Psoas muscle (tissue), 8 donors: ENCODE measurements around the gene EMILIN2. TPM values are rescaled to one million over a fixed set of nuclear protein-coding genes. Genes with fewer than 3 reads are reported as not detected.

Source experiments
- ATAC-seq, 4 donors: fragments of 200-7000 bp; cut with Tn5 transposase; one replicate each; pipeline ENCODE4 v1.9.1; 2020; ENCODE audit warnings: moderate library complexity in 3 of 4, mild to moderate bottlenecking in 2 of 4
- DNase-seq, 2 donors: peaks; one replicate each; pipeline ENCODE4 v3.0.0-alpha.2; 2020
- H3K27ac ChIP-seq: fragments of 200-600 bp; one replicate; pipeline ENCODE4 v1.8.0; 2022
- H3K27me3 ChIP-seq, 3 donors: fragments of 200-600 bp in 1 of 3; one replicate each; pipeline versions ENCODE4 v1.6.1 to v1.8.0; 2013 to 2022; ENCODE audit warnings: low read length in 2 of 3, mild to moderate bottlenecking in 2 of 3, moderate library complexity in 1 of 3; ENCODE audit not compliant: insufficient read depth in 3 of 3
- H3K36me3 ChIP-seq, 2 donors: fragments of 200-600 bp in 1 of 2; one replicate each; pipeline versions ENCODE4 v1.6.1 to v1.8.0; 2013 to 2022; ENCODE audit warnings: low read depth in 1 of 2, mild to moderate bottlenecking in 1 of 2, moderate library complexity in 1 of 2; ENCODE audit not compliant: insufficient read depth in 1 of 2
- H3K4me1 ChIP-seq: fragments of 200-600 bp; one replicate; pipeline ENCODE4 v1.8.0; 2022
- H3K4me3 ChIP-seq: fragments of 200-600 bp; one replicate; pipeline ENCODE4 v1.8.0; 2022; ENCODE audit warnings: mild to moderate bottlenecking
- H3K9me3 ChIP-seq: fragments of 200-600 bp; one replicate; pipeline ENCODE4 v1.8.0; 2022
- WGBS, 3 donors: extraction: QIAGEN DNeasy Blood & Tissue Kit; methylation state at CpG; one replicate each; pipeline versions ENCODE4 v1.1.6 to v1.1.7; 2013; 5-methylcytosine and 5-hydroxymethylcytosine counted together
- intact Hi-C, 2 donors: fragments of 100-400 bp; cut with DNase I; formaldehyde crosslinking; loops; one replicate each; pipeline versions ENCODE4 v1.11.0 to v1.14.2; 2022
- polyA plus RNA-seq, 3 donors: library from polyadenylated mRNA; stranded (reverse); fragments of 200-250 nt; gene quantifications; one replicate each; pipeline ENCODE4 v1.2.3, GENCODE V29; 2013
- total RNA-seq, 4 donors: library from RNA; stranded (reverse); fragmentation: NEBNext Ultra II Directional in 2 of 4; extraction: Animal tissue kit (Norgen Biotek cat#: 25700) in 2 of 4; gene quantifications; one replicate each; pipeline versions ENCODE4 v1.2.1 to v1.2.4, GENCODE V29; 2021 to 2023
- TF ChIP-seq, protein P1 (sequence below): fragments of 200-600 bp; IDR thresholded peaks from one replicate; pipeline ENCODE4 v1.8.0; 2022; ENCODE audit warnings: antibody characterized with exemption
- donor health status: healthy with polysubstance abuse.
- donor health status: DM: no; HTN: no; CAD: no; lungs with moderate emphysema.
- donor health status: Bipolar disorder and iron deficiency.
- donor health status: healthy.
- donor health status: DM: yes; HTN: yes; CAD: no.
- donor health status: DM: no; HTN: no; CAD: no.
- donor health status: DM: no; HTN: no; CAD: no.
- donor health status: DM: yes; HTN: yes; CAD: no.

Gene EMILIN2
- total and polyA plus RNA-seq, 7 donors: 0.65 to 2.9 (median 2.2) TPM

DNA sequence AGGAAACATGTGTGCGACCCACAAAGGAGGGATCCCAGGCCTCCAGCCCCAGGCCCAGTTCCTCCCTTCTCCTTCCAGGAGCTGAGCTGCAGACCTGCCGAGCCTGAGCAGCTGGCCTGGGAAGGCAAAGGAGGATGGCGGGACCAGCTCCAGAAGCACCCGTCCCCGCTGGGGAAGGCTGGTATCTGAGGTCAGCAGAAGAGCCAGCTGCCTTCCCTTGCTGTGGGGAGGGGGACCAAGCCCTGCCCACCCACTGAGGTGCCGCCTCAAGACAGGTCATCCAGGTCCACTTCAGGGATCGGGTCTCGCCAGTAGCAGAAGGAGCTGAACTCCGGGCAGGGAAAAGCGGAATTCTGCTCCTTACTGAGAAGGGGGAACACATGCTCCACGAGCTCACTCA, 73.2 kb downstream of the EMILIN2 start:
- Histone ChIP-seq H3K4me3 (no peak overlapping the region), H3K27me3 (no peaks in the 10 kb centered on the region), H3K9me3 (no peaks in the 10 kb centered on the region), H3K27ac (no peak overlapping the region), H3K36me3 (peaks cover 0 to 46% of the 10 kb centered on the region in 2 donors), H3K4me1 (no peaks in the 10 kb centered on the region)
- TF ChIP-seq, protein P1, sequence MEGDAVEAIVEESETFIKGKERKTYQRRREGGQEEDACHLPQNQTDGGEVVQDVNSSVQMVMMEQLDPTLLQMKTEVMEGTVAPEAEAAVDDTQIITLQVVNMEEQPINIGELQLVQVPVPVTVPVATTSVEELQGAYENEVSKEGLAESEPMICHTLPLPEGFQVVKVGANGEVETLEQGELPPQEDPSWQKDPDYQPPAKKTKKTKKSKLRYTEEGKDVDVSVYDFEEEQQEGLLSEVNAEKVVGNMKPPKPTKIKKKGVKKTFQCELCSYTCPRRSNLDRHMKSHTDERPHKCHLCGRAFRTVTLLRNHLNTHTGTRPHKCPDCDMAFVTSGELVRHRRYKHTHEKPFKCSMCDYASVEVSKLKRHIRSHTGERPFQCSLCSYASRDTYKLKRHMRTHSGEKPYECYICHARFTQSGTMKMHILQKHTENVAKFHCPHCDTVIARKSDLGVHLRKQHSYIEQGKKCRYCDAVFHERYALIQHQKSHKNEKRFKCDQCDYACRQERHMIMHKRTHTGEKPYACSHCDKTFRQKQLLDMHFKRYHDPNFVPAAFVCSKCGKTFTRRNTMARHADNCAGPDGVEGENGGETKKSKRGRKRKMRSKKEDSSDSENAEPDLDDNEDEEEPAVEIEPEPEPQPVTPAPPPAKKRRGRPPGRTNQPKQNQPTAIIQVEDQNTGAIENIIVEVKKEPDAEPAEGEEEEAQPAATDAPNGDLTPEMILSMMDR: no peak
- intact Hi-C loops: no loop called here
- no peak for DNase-seq
- 90 to 91% (median 90%) methylated on average over 11 of the region's 11 CpGs for WGBS, 3 donors
- ATAC-seq: no peak

DNA sequence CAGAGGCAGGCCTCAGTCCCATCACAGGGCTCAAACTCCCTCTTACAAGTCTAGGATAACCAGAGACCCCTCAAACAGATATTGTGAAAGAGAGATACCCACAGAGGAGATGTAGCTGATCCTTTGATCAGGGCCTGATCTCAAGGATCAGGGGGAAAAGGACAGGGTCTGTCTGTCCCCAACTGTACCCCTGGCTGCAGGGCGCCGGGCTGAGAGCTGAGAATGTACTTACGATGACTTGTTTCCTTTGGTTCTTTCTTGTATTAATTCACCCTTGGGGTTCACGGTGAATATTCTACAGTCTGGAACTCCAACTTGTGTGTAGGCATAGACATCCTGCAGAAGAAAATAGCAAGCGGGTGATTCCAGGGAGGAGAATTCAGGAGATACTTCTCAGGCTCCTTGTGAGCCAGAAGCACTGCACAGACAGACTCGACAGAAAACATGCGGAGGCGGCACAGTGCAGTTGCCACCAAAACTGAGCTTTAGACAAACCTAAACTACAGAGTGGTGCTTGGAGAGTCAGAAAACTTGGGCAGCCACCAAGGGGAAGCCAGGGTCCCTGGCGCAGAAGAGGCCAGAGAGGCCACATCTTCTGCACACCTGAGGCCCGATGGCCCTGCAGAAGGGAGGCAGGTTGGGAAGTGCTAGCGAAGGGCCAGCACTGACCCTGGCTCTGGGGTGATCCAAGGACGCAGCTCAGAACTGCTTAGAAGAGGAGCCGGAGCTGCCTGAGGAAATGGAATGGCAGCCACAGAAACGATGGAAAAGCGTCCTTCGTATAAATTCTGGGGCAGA, 73.9 kb downstream of the EMILIN2 start:
- H3K36me3 ChIP-seq: peaks cover 0 to 49% of the 10 kb centered on the region in 2 donors
- intact Hi-C loops: no loop called here
- no peak for DNase-seq
- no peaks in the 10 kb centered on the region for H3K4me1 ChIP-seq
- TF ChIP-seq, protein P1: no peak
- H3K4me3 ChIP-seq: no peak overlapping the region
- no peak overlapping the region for H3K27ac ChIP-seq
- no peaks in the 10 kb centered on the region for H3K9me3 ChIP-seq
- 91 to 93% (median 92%) methylated on average over 16 of the region's 16 CpGs for WGBS, 3 donors
- ATAC-seq: no peak
- H3K27me3 ChIP-seq: no peaks in the 10 kb centered on the region

DNA sequence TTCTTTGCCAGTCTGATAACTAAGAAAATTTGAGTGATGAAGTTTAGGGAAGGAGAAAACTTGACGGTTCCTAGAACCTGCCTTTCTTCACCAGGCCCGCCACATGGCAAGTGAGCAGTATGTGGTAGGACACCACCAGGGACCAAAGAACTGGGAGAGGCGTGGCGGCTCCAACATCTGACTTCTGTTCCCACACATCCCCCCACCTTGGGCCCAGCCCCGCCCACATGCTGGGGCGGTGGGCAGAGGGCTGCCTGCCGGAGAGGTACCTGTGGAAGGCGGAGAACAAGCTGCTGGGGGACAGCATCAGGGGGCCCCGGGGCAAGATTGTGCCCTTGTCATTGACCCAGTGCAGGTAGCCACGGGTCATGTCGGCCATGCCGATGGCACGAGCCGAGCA, 75.0 kb downstream of the EMILIN2 start:
- Histone ChIP-seq H3K27ac (no peak overlapping the region), H3K36me3 (peaks cover 0 to 54% of the 10 kb centered on the region in 2 donors), H3K27me3 (no peaks in the 10 kb centered on the region), H3K9me3 (no peaks in the 10 kb centered on the region), H3K4me3 (no peak overlapping the region), H3K4me1 (no peaks in the 10 kb centered on the region)
- WGBS, 3 donors: 93 to 99% (median 95%) methylated on average over 14 of the region's 14 CpGs
- TF ChIP-seq, protein P1: no peak
- no peak for ATAC-seq
- no peak for DNase-seq
- intact Hi-C loops: no loop called here

DNA sequence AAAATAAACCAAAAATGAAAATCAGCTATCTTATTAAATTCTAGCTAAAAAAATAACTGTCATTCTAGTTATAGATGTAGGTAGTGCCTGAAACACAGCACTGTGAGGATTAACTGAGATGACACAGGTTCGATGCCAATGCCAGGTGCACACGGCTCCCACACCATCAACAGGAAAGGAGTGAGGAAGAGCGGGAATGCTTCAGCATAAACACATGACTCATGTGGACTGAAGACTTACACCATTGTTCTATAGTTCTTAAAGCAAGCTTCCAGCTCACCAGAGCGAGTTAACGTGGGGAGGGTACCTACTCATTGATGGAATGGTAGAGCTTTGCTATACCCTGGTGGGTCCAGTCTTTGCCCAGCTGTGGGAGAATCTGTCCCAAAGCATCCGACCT, 76.7 kb downstream of the EMILIN2 start:
- Histone ChIP-seq H3K4me1 (no peaks in the 10 kb centered on the region), H3K27me3 (no peaks in the 10 kb centered on the region), H3K9me3 (no peaks in the 10 kb centered on the region), H3K27ac (no peak overlapping the region), H3K4me3 (no peak overlapping the region), H3K36me3 (peaks cover 0 to 67% of the 10 kb centered on the region in 2 donors)
- DNase-seq (no peak), ATAC-seq (no peak)
- 88 to 90% (median 90%) methylated on average over 6 of the region's 6 CpGs for WGBS, 3 donors
- intact Hi-C loops: no loop called here
- TF ChIP-seq, protein P1: no peak
